ENCODE results near the gene PIGQ. TPM values are rescaled to one million over a fixed set of nuclear protein-coding genes. Genes with fewer than 3 reads are reported as not detected.
A peak's percentile ranks its signal among the peaks of the same experiment; 100 is the strongest.

The PIGQ gene
- total and polyA plus RNA-seq, 2 of the 13 experiments (the other 11 are each of a cell fraction or from before 2014, with no cell fraction given) = 7.7 to 19.7 TPM

- TF ChIP-seq MLLT10 (CRISPR knock-in tag; IDR thresholded peaks at IDR 0.05) (no peak), ZNF281 (CRISPR knock-in tag; IDR thresholded peaks at IDR 0.05; ENCODE audit: borderline replicate concordance) (peak; percentile 16; the same call in 1 of the 2 replicates), KMT2B (CRISPR knock-in tag; IDR thresholded peaks at IDR 0.05) (no peak), KDM3A (CRISPR knock-in tag; IDR thresholded peaks at IDR 0.05; ENCODE audit: low read depth) (0 out of 2 replicates have a peak, but pooled peaks have one; percentile 15), NR3C1 (CRISPR knock-in tag; IDR thresholded peaks at IDR 0.05) (no peak), KLF9 (CRISPR knock-in tag; IDR thresholded peaks at IDR 0.05; ENCODE audit: low read depth) (no peak), ESRRA (CRISPR knock-in tag; IDR thresholded peaks at IDR 0.05; ENCODE audit: low read depth) (peak; percentile 100), MBNL3 (CRISPR knock-in tag; conservative IDR thresholded peaks at IDR 0.05) (no peak), ZNF572 (CRISPR knock-in tag; IDR thresholded peaks at IDR 0.05) (no peak), KMT2A (CRISPR knock-in tag; IDR thresholded peaks at IDR 0.05) (peak; percentile 58; the same call in 1 of the 2 replicates), SIN3A (IDR thresholded peaks at IDR 0.05; ENCODE audit: borderline replicate concordance, low read depth, low read length) (peak; percentile 73; the same call in 1 of the 2 replicates), ZNF296 (CRISPR knock-in tag; conservative IDR thresholded peaks at IDR 0.05) (peak; percentile 99), MXD4 (CRISPR knock-in tag; IDR thresholded peaks at IDR 0.05) (0 out of 2 replicates have a peak, but pooled peaks have one; percentile 55), ZNF619 (CRISPR knock-in tag; IDR thresholded peaks at IDR 0.05) (0 out of 2 replicates have a peak, but pooled peaks have one; percentile 58), ZNF205 (CRISPR knock-in tag; IDR thresholded peaks at IDR 0.05) (peak; percentile 56; the same call in 1 of the 2 replicates), ZNF350 (CRISPR knock-in tag; IDR thresholded peaks at IDR 0.05; ENCODE audit: borderline replicate concordance, low read depth) (peak; percentile 61; the same call in 1 of the 2 replicates), ZNF720 (CRISPR knock-in tag; IDR thresholded peaks at IDR 0.05) (no peak), KLF6 (CRISPR knock-in tag; IDR thresholded peaks at IDR 0.05) (no peak), ZBTB7B (CRISPR knock-in tag; IDR thresholded peaks at IDR 0.05) (peak; percentile 91), ZNF773 (CRISPR knock-in tag; IDR thresholded peaks at IDR 0.05; ENCODE audit: borderline replicate concordance) (no peak), ZNF546 (CRISPR knock-in tag; conservative IDR thresholded peaks at IDR 0.05) (no peak), NFIC (IDR thresholded peaks at IDR 0.05; ENCODE audit: low read length) (no peak), ZNF577 (CRISPR knock-in tag; IDR thresholded peaks at IDR 0.05; ENCODE audit: borderline replicate concordance, low read depth) (no peak), PITX1 (CRISPR knock-in tag; IDR thresholded peaks at IDR 0.05) (peak; percentile 81), ISX (CRISPR knock-in tag; conservative IDR thresholded peaks at IDR 0.05) (no peak), HOXA9 (CRISPR knock-in tag; IDR thresholded peaks at IDR 0.05; ENCODE audit: borderline replicate concordance) (no peak), MIXL1 (CRISPR knock-in tag; IDR thresholded peaks at IDR 0.05) (peak; percentile 46), CEBPB (IDR thresholded peaks at IDR 0.05; ENCODE audit: borderline replicate concordance, low read depth, low read length) (no peak), POLR2A (IDR thresholded peaks at IDR 0.05; ENCODE audit: insufficient read depth in 1 of 2, low read depth in 2 of 2, low read length in 2 of 2) (no peak)
- TF ChIP-seq, protein P1, sequence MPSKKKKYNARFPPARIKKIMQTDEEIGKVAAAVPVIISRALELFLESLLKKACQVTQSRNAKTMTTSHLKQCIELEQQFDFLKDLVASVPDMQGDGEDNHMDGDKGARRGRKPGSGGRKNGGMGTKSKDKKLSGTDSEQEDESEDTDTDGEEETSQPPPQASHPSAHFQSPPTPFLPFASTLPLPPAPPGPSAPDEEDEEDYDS (CRISPR knock-in tag; IDR thresholded peaks at IDR 0.05) = peak; percentile 57; the same call in 1 of the 2 replicates
Observed at GRCh38 chr16:558298-559020, 11.3 kb upstream of the PIGQ start (continued).

Data from HepG2 (cell line).